ENCODE measurements around the gene ZNF418. TPM values are rescaled to one million over a fixed set of nuclear protein-coding genes. Genes with fewer than 3 reads are reported as not detected.

Gene ZNF418
- total and polyA plus RNA-seq, 2 of the 8 experiments (the other 6 are each of a cell fraction or from before 2014, with no cell fraction given), result 10.5 to 18.8 TPM

DNA sequence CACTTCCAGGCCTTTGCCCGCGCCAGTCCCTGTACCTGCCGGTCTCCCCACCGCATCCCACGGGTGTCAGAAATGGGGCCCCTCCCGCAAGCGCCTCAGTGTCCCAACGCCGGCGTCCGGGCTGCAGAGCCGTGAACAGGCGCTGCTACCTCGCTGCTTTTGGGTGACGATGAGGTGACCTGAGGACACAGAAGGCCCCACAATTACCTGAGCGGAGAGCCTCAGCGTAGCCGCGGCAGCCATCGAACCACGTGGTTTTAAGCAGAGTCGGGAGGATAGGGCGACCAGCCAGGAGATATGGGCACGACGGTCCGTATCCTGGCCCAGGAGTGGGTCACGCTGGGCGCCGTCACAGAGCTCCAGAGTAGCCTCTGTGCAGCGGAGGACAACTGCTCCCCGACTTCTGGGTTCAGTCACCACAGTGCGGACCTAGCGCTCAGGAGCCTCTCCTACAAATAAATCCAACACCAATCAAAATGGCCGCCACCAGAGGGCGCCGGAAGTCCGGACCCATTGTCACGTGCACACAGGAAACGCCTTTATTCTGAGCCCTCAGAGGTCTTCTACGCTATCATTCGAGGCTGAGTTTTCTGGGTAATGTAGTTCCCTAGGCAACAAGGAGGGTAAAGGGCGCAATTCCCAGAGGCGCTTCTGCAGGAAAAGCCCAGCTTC, 46.5 kb downstream of the ZNF418 start, which contains the start of gene ZNF814 (continued):
- TF ChIP-seq, protein P1, sequence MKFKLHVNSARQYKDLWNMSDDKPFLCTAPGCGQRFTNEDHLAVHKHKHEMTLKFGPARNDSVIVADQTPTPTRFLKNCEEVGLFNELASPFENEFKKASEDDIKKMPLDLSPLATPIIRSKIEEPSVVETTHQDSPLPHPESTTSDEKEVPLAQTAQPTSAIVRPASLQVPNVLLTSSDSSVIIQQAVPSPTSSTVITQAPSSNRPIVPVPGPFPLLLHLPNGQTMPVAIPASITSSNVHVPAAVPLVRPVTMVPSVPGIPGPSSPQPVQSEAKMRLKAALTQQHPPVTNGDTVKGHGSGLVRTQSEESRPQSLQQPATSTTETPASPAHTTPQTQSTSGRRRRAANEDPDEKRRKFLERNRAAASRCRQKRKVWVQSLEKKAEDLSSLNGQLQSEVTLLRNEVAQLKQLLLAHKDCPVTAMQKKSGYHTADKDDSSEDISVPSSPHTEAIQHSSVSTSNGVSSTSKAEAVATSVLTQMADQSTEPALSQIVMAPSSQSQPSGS (IDR thresholded peaks at IDR 0.05; ENCODE audit: low read length), result peak; percentile 49; the same call in 1 of the 2 replicates
- TF ChIP-seq CREB1 (IDR thresholded peaks at IDR 0.05), result peak; percentile 85
- no peak for TF ChIP-seq BCL11A (IDR thresholded peaks at IDR 0.05; ENCODE audit: low read depth in 2 of 2, low read length in 2 of 2)
- TF ChIP-seq TAF7 (optimal IDR thresholded peaks at IDR 0.05; ENCODE audit: borderline replicate concordance, low read depth, low read length), result peak; percentile 51
- no peak for TF ChIP-seq EZH2 (IDR thresholded peaks at IDR 0.05; ENCODE audit: low read depth, low read length, severe bottlenecking)
- TF ChIP-seq JUN (IDR thresholded peaks at IDR 0.05; ENCODE audit: low read depth, low read length), result no peak
- TF ChIP-seq TCF12 (IDR thresholded peaks at IDR 0.05; ENCODE audit: low read depth, low read length), result no peak
- TF ChIP-seq RXRA (IDR thresholded peaks at IDR 0.05; ENCODE audit: insufficient read depth, low read depth, low read length), result no peak
- TF ChIP-seq GABPA (IDR thresholded peaks at IDR 0.05; ENCODE audit: borderline replicate concordance, insufficient read depth, low read length), result peak; percentile 92; the same call in 1 of the 2 replicates
- TF ChIP-seq RAD21 (IDR thresholded peaks at IDR 0.05 in 1 of 2, conservative IDR thresholded peaks at IDR 0.05 in 1 of 2; ENCODE audit: low read depth in 2 of 2, low read length in 2 of 2), result no peak; a peak in 1 of 4 replicates
- TF ChIP-seq SRF (IDR thresholded peaks at IDR 0.05; ENCODE audit: low read depth, low read length), result no peak
- no peak for TF ChIP-seq BRCA1 (IDR thresholded peaks at IDR 0.05; ENCODE audit: low read depth, low read length)
- TF ChIP-seq, protein P2, sequence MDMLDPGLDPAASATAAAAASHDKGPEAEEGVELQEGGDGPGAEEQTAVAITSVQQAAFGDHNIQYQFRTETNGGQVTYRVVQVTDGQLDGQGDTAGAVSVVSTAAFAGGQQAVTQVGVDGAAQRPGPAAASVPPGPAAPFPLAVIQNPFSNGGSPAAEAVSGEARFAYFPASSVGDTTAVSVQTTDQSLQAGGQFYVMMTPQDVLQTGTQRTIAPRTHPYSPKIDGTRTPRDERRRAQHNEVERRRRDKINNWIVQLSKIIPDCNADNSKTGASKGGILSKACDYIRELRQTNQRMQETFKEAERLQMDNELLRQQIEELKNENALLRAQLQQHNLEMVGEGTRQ (IDR thresholded peaks at IDR 0.05; ENCODE audit: low read length), result peak; percentile 87
- TF ChIP-seq JUND (IDR thresholded peaks at IDR 0.05; ENCODE audit: low read length), result no peak
- TF ChIP-seq SP1 (IDR thresholded peaks at IDR 0.05; ENCODE audit: low read depth, low read length), result peak; percentile 64; the same call in 1 of the 2 replicates
- TF ChIP-seq CHD1 (IDR thresholded peaks at IDR 0.05; ENCODE audit: low read depth, low read length), result peak; percentile 37; the same call in 1 of the 2 replicates
- peak; percentile 91 for TF ChIP-seq TBP (IDR thresholded peaks at IDR 0.05; ENCODE audit: low read depth, low read length)
- no peak for TF ChIP-seq ASH2L (IDR thresholded peaks at IDR 0.05; ENCODE audit: low read length)
- no peak for TF ChIP-seq CBX8 (IDR thresholded peaks at IDR 0.05; ENCODE audit: borderline replicate concordance, low read depth, low read length)
